WTC11 (cell line): ENCODE measurements around the gene SLC6A4. TPM values are rescaled to one million over a fixed set of nuclear protein-coding genes. Genes with fewer than 3 reads are reported as not detected.

ENCODE experiments used
- ATAC-seq: fragments of 200-7000 bp; cut with Tn5 transposase; 2 replicates; pipeline ENCODE4 v1.10.0; 2021; ENCODE audit warnings: mild to moderate bottlenecking, moderate library complexity
- CTCF ChIA-PET: fragments of 300-600 bp; sonication (Branson Sonifier 250); formaldehyde crosslinking; loops from one replicate; lab custom pipeline; 2021; ENCODE audit warnings: antibody characterized with exemption; lab: Charles Lee
- POLR2A ChIA-PET: fragments of 350-600 bp; sonication (Branson Sonifier 250); formaldehyde crosslinking; loops from one replicate; lab custom pipeline; 2021; ENCODE audit warnings: antibody characterized with exemption; lab: Charles Lee
- DNase-seq: peaks from one replicate; pipeline ENCODE4 v3.0.0; 2021; ENCODE audit warnings: low spot score
- H3K27ac Mint-ChIP-seq: 2 replicates; pipeline ENCODE4 v1.8.0; 2021; ENCODE audit warnings: mixed read lengths
- H3K27me3 Mint-ChIP-seq: 2 replicates; pipeline ENCODE4 v1.8.0; 2021; ENCODE audit warnings: low read depth, mild to moderate bottlenecking, moderate library complexity, mixed read lengths
- H3K36me3 Mint-ChIP-seq: 2 replicates; pipeline ENCODE4 v1.8.0; 2021; ENCODE audit warnings: mixed read lengths
- H3K4me1 Mint-ChIP-seq: 2 replicates; pipeline ENCODE4 v1.8.0; 2022; ENCODE audit warnings: mixed read lengths
- H3K4me3 Mint-ChIP-seq: 2 replicates; pipeline ENCODE4 v1.8.0; 2021; ENCODE audit warnings: mild to moderate bottlenecking, moderate library complexity, mixed read lengths
- H3K9me3 Mint-ChIP-seq: 2 replicates; pipeline ENCODE4 v1.8.0; 2021; ENCODE audit warnings: mixed read lengths
- ATF1 ChIP-seq: sonication (generic); formaldehyde crosslinking; IDR thresholded peaks from 2 replicates; pipeline ENCODE4 v1.8.1; 2023; ENCODE audit warnings: mild to moderate bottlenecking, moderate library complexity, missing genetic modification reagents
- CREB1 ChIP-seq: sonication (generic); formaldehyde crosslinking; IDR thresholded peaks from 2 replicates; pipeline ENCODE4 v1.8.0; 2023; ENCODE audit warnings: mild to moderate bottlenecking, missing genetic modification reagents
- ETV6 ChIP-seq: sonication (generic); formaldehyde crosslinking; IDR thresholded peaks from 2 replicates; pipeline ENCODE4 v1.8.1; 2022; ENCODE audit warnings: mild to moderate bottlenecking, missing genetic modification reagents
- FOXK1 ChIP-seq: sonication (generic); formaldehyde crosslinking; IDR thresholded peaks from 2 replicates; pipeline ENCODE4 v1.8.0; 2022; ENCODE audit warnings: mild to moderate bottlenecking, moderate library complexity, missing genetic modification reagents
- KAT7 ChIP-seq: sonication (generic); formaldehyde crosslinking; IDR thresholded peaks from 2 replicates; pipeline ENCODE4 v1.8.1; 2023; ENCODE audit warnings: missing genetic modification reagents, mild to moderate bottlenecking, borderline replicate concordance
- MAX ChIP-seq: sonication (generic); formaldehyde crosslinking; IDR thresholded peaks from 2 replicates; pipeline ENCODE4 v1.8.0; 2022; ENCODE audit warnings: mild to moderate bottlenecking, missing genetic modification reagents
- MYBL2 ChIP-seq: sonication (generic); formaldehyde crosslinking; IDR thresholded peaks from 2 replicates; pipeline ENCODE4 v1.8.1; 2023; ENCODE audit warnings: mild to moderate bottlenecking, moderate library complexity, missing genetic modification reagents
- NR3C1 ChIP-seq: sonication (generic); formaldehyde crosslinking; conservative IDR thresholded peaks from 2 replicates; pipeline ENCODE4 v1.8.1; 2023; ENCODE audit warnings: low read depth, mild to moderate bottlenecking, missing genetic modification reagents
- PRDM15 ChIP-seq: sonication (generic); formaldehyde crosslinking; IDR thresholded peaks from 2 replicates; pipeline ENCODE4 v1.8.0; 2022; ENCODE audit warnings: missing genetic modification reagents
- SMAD3 ChIP-seq: sonication (generic); formaldehyde crosslinking; IDR thresholded peaks from 2 replicates; pipeline ENCODE4 v1.8.0; 2022; ENCODE audit warnings: missing genetic modification reagents, mild to moderate bottlenecking, borderline replicate concordance
- USF2 ChIP-seq: sonication (generic); formaldehyde crosslinking; IDR thresholded peaks from 2 replicates; pipeline ENCODE4 v1.8.1; 2023; ENCODE audit warnings: mild to moderate bottlenecking, missing genetic modification reagents, moderate library complexity
- ZBTB43 ChIP-seq: sonication (generic); formaldehyde crosslinking; IDR thresholded peaks from 2 replicates; pipeline ENCODE4 v1.8.1; 2023; ENCODE audit warnings: mild to moderate bottlenecking, missing genetic modification reagents
- ZNF138 ChIP-seq: sonication (generic); formaldehyde crosslinking; conservative IDR thresholded peaks from 2 replicates; pipeline ENCODE4 v1.8.1; 2022; ENCODE audit warnings: mild to moderate bottlenecking, moderate library complexity, missing genetic modification reagents
- ZNF317 ChIP-seq: sonication (generic); formaldehyde crosslinking; IDR thresholded peaks from 2 replicates; pipeline ENCODE4 v1.8.1; 2023; ENCODE audit warnings: low read depth, mild to moderate bottlenecking, moderate library complexity, missing genetic modification reagents, borderline replicate concordance
- ZNF532 ChIP-seq: fragments of 250-450 bp; sonication (Bioruptor Pico); IDR thresholded peaks from 2 replicates; pipeline ENCODE4 v1.9.0; 2021; ENCODE audit warnings: mild to moderate bottlenecking, borderline replicate concordance
- total RNA-seq: library from RNA; stranded (reverse); gene quantifications from 3 replicates; pipeline ENCODE4 v1.2.3, GENCODE V29; 2021
- TF ChIP-seq, protein P1 (sequence below): sonication (generic); formaldehyde crosslinking; conservative IDR thresholded peaks from 2 replicates; pipeline ENCODE4 v1.8.1; 2023; ENCODE audit warnings: mild to moderate bottlenecking, low read depth, missing genetic modification reagents, moderate library complexity
- TF ChIP-seq, protein P2 (sequence below): sonication (generic); formaldehyde crosslinking; IDR thresholded peaks from 2 replicates; pipeline ENCODE4 v1.8.1; 2022; ENCODE audit warnings: missing genetic modification reagents, borderline replicate concordance

Gene SLC6A4
- total RNA-seq, 1 experiment from 2014 or later, result 0.13 TPM

DNA sequence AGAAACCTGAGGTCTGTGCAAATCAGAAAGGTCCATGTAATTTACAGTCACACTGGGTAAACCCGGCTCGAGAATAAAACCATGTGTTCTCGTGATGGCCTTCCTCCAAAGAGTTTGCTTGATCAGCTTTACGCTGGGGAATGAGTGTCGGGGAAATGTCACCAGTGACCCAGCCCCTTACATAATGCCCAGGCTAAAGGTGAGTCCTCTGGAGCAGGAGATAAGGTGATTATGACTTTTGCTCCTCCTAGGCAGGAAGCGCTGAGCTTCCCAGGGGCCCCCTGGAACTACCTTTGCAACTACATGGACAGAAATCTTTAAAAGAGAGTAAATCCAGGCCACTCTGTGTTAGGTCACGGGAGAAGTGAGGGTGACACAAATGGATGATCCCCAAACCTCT is 15.7 kb downstream of the SLC6A4 start:
- Mint-ChIP-seq H3K27ac (no peak overlapping the region), H3K27me3 (no peaks in the 10 kb centered on the region; the same call in 1 of the 2 replicates), H3K36me3 (no peaks in the 10 kb centered on the region), H3K4me1 (peaks cover 7% of the 10 kb centered on the region), H3K4me3 (no peak overlapping the region), H3K9me3 (no peaks in the 10 kb centered on the region)
- ChIA-PET CTCF (interaction anchor here (1.0 kb wide), 1 partner anchor 10 kb away, joined by 3 read pairs; no protein-coding TSS in a partner anchor), POLR2A (no interaction called here)
- DNase-seq (no peak), ATAC-seq (no peak)
- no peak for TF ChIP-seq NR3C1 (CRISPR knock-in tag)
- TF ChIP-seq KAT7, result no peak
- TF ChIP-seq ETV6 (CRISPR knock-in tag), result no peak
- TF ChIP-seq ZNF317, result no peak
- TF ChIP-seq, protein P1, sequence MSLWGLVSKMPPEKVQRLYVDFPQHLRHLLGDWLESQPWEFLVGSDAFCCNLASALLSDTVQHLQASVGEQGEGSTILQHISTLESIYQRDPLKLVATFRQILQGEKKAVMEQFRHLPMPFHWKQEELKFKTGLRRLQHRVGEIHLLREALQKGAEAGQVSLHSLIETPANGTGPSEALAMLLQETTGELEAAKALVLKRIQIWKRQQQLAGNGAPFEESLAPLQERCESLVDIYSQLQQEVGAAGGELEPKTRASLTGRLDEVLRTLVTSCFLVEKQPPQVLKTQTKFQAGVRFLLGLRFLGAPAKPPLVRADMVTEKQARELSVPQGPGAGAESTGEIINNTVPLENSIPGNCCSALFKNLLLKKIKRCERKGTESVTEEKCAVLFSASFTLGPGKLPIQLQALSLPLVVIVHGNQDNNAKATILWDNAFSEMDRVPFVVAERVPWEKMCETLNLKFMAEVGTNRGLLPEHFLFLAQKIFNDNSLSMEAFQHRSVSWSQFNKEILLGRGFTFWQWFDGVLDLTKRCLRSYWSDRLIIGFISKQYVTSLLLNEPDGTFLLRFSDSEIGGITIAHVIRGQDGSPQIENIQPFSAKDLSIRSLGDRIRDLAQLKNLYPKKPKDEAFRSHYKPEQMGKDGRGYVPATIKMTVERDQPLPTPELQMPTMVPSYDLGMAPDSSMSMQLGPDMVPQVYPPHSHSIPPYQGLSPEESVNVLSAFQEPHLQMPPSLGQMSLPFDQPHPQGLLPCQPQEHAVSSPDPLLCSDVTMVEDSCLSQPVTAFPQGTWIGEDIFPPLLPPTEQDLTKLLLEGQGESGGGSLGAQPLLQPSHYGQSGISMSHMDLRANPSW (CRISPR knock-in tag), result no peak
- no peak for TF ChIP-seq FOXK1

DNA sequence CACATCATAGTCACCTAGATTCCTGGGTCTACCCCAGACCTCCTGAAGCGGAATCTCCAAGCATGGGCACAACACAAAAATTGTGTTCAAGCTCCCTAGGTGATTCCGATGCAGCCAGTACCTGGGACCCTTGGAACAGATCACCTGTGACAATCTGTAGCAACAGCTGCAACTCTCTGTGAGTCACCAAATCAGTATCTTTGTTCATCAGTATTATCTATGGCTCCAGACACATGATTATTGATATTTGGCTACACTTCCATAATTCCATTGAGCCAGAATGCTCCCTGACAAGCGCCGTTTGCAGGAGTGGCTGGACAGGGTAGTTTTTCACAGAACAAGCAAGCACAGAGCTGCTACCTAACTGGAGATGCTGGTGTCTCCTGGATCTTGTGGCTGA is 16.2 kb downstream of the SLC6A4 start:
- Mint-ChIP-seq H3K4me1 (peaks cover 3% of the 10 kb centered on the region; the same call in 1 of the 2 replicates), H3K4me3 (no peak overlapping the region), H3K36me3 (no peaks in the 10 kb centered on the region), H3K27me3 (no peaks in the 10 kb centered on the region; the same call in 1 of the 2 replicates), H3K9me3 (no peaks in the 10 kb centered on the region), H3K27ac (no peak overlapping the region)
- POLR2A ChIA-PET, result no interaction called here
- CTCF ChIA-PET, result interaction anchor here (1.0 kb wide), 1 partner anchor 9 kb away, joined by 3 read pairs; no protein-coding TSS in a partner anchor
- ATAC-seq (no peak), DNase-seq (no peak)
- TF ChIP-seq ETV6 (CRISPR knock-in tag) (no peak), PRDM15 (CRISPR knock-in tag) (no peak), ZNF138 (CRISPR knock-in tag) (no peak), ZNF532 (CRISPR knock-in tag) (no peak), SMAD3 (CRISPR knock-in tag) (no peak)

- no peak overlapping the region for H3K27ac Mint-ChIP-seq
- no peaks in the 10 kb centered on the region for H3K36me3 Mint-ChIP-seq
- DNase-seq (no peak), ATAC-seq (no peak)
- peaks cover 3% of the 10 kb centered on the region; the same call in 1 of the 2 replicates for H3K4me1 Mint-ChIP-seq
- H3K27me3 Mint-ChIP-seq, result no peaks in the 10 kb centered on the region; the same call in 1 of the 2 replicates
- POLR2A ChIA-PET, result no interaction called here
- TF ChIP-seq, protein P2, sequence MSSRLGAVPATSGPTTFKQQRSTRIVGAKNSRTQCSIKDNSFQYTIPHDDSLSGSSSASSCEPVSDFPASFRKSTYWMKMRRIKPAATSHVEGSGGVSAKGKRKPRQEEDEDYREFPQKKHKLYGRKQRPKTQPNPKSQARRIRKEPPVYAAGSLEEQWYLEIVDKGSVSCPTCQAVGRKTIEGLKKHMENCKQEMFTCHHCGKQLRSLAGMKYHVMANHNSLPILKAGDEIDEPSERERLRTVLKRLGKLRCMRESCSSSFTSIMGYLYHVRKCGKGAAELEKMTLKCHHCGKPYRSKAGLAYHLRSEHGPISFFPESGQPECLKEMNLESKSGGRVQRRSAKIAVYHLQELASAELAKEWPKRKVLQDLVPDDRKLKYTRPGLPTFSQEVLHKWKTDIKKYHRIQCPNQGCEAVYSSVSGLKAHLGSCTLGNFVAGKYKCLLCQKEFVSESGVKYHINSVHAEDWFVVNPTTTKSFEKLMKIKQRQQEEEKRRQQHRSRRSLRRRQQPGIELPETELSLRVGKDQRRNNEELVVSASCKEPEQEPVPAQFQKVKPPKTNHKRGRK (CRISPR knock-in tag), result no peak
- TF ChIP-seq ATF1 (CRISPR knock-in tag), result no peak
- TF ChIP-seq CREB1 (CRISPR knock-in tag), result no peak
- TF ChIP-seq MAX (CRISPR knock-in tag), result no peak
- TF ChIP-seq ZBTB43 (CRISPR knock-in tag), result no peak
- no peak for TF ChIP-seq USF2 (CRISPR knock-in tag)
- TF ChIP-seq MYBL2 (CRISPR knock-in tag), result no peak
- no peak overlapping the region for H3K4me3 Mint-ChIP-seq
- CTCF ChIA-PET, result no interaction called here
- H3K9me3 Mint-ChIP-seq, result no peaks in the 10 kb centered on the region
Measured at GRCh38 chr17:30218799-30219198, 16.7 kb downstream of the SLC6A4 start.
